WI38 (cell line): ENCODE data around the gene ARMH1.

Experiments
- H3K4me3 ChIP-seq: 2 replicates; pipeline ENCODE4 v1.5.1; 2011; ENCODE audit warnings: low read depth, mild to moderate bottlenecking, control low read depth, low read length
- TF ChIP-seq, protein P1 (sequence below): IDR thresholded peaks from 2 replicates; pipeline ENCODE4 v1.5.1; 2012; ENCODE audit warnings: low read depth, mild to moderate bottlenecking, control low read depth, low read length

The ARMH1 gene

DNA sequence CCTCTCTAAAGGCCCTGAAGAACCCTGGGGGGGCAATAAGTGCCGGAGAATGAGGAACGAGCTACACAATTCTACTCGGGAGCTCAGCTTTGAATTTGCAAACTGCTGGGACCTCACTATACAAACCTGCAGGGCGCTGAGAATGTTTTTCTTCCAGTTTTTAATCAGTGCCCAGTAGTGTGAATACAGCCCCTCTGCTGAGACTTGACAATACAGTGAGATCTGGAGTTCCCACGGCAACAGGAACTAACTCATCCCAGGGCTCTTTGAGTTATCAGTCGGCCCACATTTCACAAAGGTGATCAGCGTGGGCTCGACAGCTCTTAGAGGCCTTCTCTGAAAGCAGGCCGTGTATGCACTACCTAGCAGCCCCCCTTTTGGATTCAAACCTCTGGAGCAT, 41.9 kb upstream of the ARMH1 start:
- H3K4me3 ChIP-seq: peak overlapping the region; percentile 63
- TF ChIP-seq, protein P1, sequence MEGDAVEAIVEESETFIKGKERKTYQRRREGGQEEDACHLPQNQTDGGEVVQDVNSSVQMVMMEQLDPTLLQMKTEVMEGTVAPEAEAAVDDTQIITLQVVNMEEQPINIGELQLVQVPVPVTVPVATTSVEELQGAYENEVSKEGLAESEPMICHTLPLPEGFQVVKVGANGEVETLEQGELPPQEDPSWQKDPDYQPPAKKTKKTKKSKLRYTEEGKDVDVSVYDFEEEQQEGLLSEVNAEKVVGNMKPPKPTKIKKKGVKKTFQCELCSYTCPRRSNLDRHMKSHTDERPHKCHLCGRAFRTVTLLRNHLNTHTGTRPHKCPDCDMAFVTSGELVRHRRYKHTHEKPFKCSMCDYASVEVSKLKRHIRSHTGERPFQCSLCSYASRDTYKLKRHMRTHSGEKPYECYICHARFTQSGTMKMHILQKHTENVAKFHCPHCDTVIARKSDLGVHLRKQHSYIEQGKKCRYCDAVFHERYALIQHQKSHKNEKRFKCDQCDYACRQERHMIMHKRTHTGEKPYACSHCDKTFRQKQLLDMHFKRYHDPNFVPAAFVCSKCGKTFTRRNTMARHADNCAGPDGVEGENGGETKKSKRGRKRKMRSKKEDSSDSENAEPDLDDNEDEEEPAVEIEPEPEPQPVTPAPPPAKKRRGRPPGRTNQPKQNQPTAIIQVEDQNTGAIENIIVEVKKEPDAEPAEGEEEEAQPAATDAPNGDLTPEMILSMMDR: no peak

DNA sequence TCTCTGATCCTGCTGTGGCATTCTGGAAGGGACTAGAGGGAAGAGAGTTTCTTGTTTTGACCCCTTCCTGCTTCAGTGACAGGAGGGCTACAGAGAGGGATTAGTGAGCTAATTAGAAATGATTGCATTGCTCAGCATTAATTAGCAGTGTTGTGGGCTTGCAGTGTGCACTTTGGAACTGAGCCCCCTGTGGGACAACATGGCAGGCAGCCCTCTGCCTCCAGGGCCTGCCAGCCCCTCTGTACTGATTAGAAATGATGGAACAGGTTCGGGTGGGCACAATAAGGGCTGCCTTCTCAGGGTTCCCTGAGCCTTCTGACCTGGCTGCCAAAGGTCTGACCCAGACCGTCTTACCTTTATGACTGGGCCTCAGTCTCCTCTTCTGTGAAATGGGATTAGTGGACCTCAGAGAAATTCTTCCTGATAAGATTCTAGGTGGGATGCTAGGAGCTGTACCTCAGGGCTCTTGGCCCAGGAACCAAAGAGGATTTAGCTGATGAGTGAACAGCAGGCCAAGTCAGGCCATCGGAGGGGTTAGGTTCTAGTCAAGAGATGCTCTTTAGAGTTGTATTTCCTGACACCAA, 39.8 kb upstream of the ARMH1 start:
- no peak overlapping the region for H3K4me3 ChIP-seq
- TF ChIP-seq, protein P1: no peak

DNA sequence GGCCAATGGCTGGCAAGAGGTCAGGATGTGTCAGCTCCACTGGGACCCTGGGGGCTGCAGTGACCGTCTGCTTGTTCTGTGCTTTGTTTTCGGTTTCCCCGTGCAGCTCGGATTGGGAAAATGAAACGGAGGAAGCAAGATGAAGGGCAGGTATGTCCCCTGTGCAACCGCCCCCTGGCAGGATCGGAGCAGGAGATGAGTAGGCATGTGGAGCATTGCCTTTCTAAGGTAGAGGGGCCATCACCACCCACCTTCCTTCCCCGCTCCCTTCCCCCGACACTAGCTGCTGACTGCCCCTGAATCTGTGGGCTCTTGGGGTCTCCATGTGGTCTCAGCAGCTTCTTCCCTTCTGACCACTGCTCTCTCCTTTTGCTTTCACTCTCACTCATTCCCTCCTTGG, 39.1 kb upstream of the ARMH1 start:
- H3K4me3 ChIP-seq: no peak overlapping the region
- TF ChIP-seq, protein P1: no peak

DNA sequence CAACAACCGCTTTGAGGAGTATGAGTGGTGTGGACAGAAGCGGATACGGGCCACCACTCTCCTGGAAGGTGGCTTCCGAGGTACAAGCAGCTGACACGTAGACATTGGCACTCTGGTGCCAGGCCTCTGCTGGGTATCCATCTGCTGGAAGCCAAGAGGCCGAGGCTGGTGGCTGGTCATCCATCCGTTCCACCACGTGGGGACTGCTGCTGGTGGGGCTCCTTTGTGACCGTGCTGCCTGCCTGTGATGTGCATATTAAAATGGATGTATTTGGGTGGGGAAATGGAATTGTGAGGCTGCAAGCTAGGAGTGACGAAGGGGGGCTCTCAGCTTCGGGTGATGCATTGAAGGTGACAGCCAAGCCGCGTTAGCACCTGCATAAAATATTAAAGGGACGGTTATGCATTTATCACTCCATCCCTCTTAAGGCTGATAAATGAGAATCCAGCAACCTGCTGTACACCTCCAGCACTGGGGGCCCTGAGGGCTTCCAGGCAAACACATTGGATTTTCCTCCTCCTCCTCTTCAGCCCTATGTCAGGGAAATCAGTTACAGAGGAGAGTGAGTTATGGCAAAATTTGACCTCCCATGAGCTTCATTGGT, 38.3 kb upstream of the ARMH1 start:
- TF ChIP-seq, protein P1: no peak
- no peak overlapping the region for H3K4me3 ChIP-seq

DNA sequence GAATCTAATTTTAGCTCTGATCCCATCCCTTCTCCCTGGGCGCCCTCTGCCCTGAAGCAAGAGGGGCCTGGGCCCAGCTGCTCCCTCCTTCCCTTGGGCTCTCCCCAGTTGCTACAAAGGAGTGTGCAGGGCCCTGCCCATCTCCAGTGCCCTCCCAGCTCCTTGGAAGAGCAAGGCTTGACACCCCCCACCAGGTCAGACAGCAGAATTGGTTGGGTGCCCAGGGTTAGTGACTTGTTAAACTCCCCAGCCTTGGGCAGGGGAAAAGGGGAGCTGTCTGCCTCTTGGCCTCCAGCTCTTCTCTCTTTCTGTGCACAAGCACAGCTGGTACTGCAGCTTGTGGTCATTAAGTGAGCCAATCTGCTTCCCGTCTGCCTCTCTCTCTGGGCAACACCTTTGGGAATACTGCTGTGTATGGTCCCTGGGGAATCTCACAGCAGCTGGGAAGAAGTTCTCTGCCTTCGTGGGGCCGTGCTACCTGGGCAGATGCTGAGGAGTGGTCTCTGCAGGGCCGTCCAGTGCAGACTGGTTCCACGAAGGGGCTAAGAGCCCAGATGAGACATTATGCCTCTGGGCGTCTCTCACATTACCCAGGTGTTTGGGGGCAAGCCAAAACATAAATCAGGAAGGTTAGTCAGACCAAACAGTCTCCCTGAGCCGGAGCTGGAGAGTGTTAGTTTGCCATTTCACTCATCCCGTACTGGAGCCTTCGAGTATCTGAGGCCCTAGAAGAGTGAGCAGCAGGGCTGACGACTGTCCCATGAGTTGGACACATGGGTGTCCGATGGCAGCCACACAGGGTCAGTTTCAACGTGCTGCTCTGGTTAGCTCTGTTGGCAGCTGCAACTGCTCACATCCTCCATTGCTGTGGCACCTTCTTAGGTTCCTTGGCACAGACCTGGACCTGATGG, 37.6 kb upstream of the ARMH1 start:
- no peak overlapping the region for H3K4me3 ChIP-seq
- TF ChIP-seq, protein P1: no peak

DNA sequence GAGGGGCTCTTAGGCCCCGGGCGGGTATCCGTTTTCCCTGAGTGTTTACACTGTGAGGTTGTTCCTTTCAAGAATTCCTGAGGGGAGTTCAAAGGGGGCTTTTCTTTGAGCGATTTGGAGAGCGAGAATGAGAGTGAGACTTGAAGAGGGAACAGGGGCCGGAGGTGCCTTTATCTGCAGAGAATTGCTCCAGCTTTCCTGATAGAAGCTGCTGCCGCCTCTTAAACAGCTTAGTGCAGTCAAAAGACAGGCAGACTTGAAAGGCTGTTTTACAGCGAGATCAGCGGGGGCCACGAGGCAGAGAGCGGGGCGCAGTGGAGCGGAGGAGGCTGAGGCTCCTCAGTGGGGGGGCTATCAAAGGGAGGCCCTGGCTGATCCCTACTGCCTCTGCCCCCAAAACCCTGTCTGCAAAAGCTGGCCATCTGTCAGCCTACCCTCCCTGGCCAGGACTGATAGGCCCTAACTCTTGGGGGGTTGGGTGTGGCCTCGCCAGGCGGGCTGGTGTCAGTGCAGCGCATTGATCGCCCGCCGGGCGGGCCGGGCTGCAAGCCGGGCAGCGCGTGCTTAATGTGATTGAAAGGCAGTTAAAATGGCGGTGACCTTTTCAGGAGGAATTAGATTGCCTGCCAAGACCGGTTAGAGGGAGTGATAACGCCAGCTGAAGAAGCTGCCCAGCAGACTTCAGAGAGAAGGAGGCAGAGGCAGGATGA, 36.7 kb upstream of the ARMH1 start:
- H3K4me3 ChIP-seq: no peak overlapping the region
- TF ChIP-seq, protein P1: no peak
